Pancreas (tissue), 10 donors: ENCODE measurements around the gene NEIL3. TPM values are rescaled to one million over a fixed set of nuclear protein-coding genes. Genes with fewer than 3 reads are reported as not detected.

Source experiments
- ATAC-seq, 4 donors: fragments of 200-7000 bp; cut with Tn5 transposase; one replicate each; pipeline versions ENCODE4 v1.8.0 to v1.9.1; 2020; ENCODE audit warnings: mild to moderate bottlenecking in 4 of 4, moderate library complexity in 4 of 4
- DNase-seq, 6 donors: peaks; one replicate each; pipeline ENCODE4 v3.0.0-alpha.2; 2020
- FAIRE-seq: peaks from 2 replicates; lab custom pipeline; 2012; peaks lifted over from hg19 to GRCh38; lab: Jason Lieb, UNC
- H3K27ac ChIP-seq, 4 donors: fragments of 200-600 bp; sonication (generic); 1 replicate in 3 of 4; 2 replicates in 1 of 4; pipeline versions ENCODE4 v1.5.0 to v1.8.0; 2020
- H3K27me3 ChIP-seq, 4 donors: fragments of 200-600 bp; one replicate each; pipeline ENCODE4 v1.8.0; 2021
- H3K36me3 ChIP-seq, 3 donors: fragments of 200-600 bp; sonication (generic) in 1 of 3; one replicate each; pipeline versions ENCODE4 v1.5.0 to v1.8.0; 2020 to 2021
- H3K4me1 ChIP-seq, 3 donors: fragments of 200-600 bp; one replicate each; pipeline ENCODE4 v1.8.0; 2021
- H3K4me3 ChIP-seq, 4 donors: fragments of 200-600 bp; sonication (generic) in 2 of 4; one replicate each; pipeline versions ENCODE4 v1.5.0 to v1.8.0; 2020 to 2021
- H3K9me3 ChIP-seq, 4 donors: fragments of 200-600 bp; one replicate each; pipeline ENCODE4 v1.8.0; 2021
- CTCF ChIP-seq, 4 donors: fragments of 200-600 bp; sonication (generic) in 3 of 4; IDR thresholded peaks; one replicate each; pipeline versions ENCODE4 v1.5.0 to v1.8.0; 2021; ENCODE audit warnings: antibody characterized with exemption in 4 of 4
- WGBS, 2 donors: extraction: QIAGEN DNeasy Blood & Tissue Kit; methylation state at CpG; one replicate each; pipeline ENCODE4 v1.1.7; 2013; 5-methylcytosine and 5-hydroxymethylcytosine counted together
- intact Hi-C, 3 donors: fragments of 100-400 bp; cut with DNase I; formaldehyde crosslinking; loops; one replicate each; pipeline versions ENCODE4 v1.11.1 to v1.14.2; 2022
- polyA plus RNA-seq, 2 donors: library from polyadenylated mRNA; stranded (reverse); fragments of 200-250 nt; gene quantifications; one replicate each; pipeline ENCODE4 v1.2.3, GENCODE V29; 2013
- total RNA-seq, 6 donors: library from RNA; stranded (reverse); fragmentation: NEBNext Ultra II Directional in 4 of 6; extraction: Animal tissue kit (Norgen Biotek cat#: 25700) in 4 of 6; gene quantifications; one replicate each; pipeline versions ENCODE4 v1.2.1 to v1.2.4, GENCODE V29; 2021 to 2023
- donor health status: healthy with polysubstance abuse.
- donor health status: DM: no; HTN: no; CAD: no; lungs with moderate emphysema.
- donor health status: DM: no; HTN: no; CAD: no.
- donor health status: control.
- donor health status: control.
- donor health status: Bipolar disorder and iron deficiency.
- donor health status: DM: yes; HTN: yes; CAD: no.
- donor health status: DM: no; HTN: no; CAD: no.
- donor health status: DM: no; HTN: no; CAD: no.
- donor health status: DM: yes; HTN: yes; CAD: no.

NEIL3 gene
- total and polyA plus RNA-seq, 8 donors, result 0.09 to 0.25 (median 0.18) TPM; not detected in 5

DNA sequence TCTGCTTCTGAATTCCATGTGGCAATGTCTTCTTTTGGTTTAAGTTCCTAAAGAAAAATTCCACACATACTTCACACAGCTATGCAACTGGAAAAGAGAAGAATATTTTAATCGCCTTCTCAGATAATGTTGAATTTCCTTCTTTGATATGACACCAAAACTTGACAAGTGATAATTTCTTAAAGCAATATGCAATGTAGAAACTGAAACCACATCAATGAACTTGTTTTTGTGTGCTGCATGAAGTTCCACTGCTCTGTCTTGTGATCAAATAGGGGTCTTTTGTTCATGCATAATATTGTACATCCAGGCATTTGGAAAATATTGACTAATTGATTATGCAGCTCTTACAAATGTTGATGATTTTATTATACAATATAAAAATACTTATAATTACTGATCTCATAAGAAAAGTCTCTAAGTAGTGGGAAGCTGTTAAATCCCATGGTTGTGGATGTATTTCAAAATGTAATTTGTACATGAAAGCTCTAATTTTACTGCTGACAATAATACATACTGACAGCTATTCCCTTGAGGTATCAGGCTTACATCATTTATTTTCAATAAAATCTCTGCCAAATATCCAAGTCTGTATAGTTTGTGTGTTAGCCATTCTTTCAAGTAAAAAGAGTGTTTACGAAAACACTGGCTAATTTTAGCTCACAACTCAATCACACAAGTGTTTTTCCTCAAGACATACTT, 76.1 kb downstream of the NEIL3 start:
- no peaks in the 10 kb centered on the region for H3K9me3 ChIP-seq
- no peak overlapping the region for H3K4me3 ChIP-seq
- DNase-seq (no peak), FAIRE-seq (no peak), ATAC-seq (no peak)
- H3K27me3 ChIP-seq, result no peaks in the 10 kb centered on the region
- intact Hi-C loops, result no loop called here
- no peaks in the 10 kb centered on the region for H3K4me1 ChIP-seq
- TF ChIP-seq CTCF (IDR thresholded peaks at IDR 0.05), result no peak
- H3K27ac ChIP-seq, result no peak overlapping the region
- 41 to 46% methylated on average over 2 of the region's 2 CpGs for WGBS, 2 donors
- no peaks in the 10 kb centered on the region for H3K36me3 ChIP-seq

DNA sequence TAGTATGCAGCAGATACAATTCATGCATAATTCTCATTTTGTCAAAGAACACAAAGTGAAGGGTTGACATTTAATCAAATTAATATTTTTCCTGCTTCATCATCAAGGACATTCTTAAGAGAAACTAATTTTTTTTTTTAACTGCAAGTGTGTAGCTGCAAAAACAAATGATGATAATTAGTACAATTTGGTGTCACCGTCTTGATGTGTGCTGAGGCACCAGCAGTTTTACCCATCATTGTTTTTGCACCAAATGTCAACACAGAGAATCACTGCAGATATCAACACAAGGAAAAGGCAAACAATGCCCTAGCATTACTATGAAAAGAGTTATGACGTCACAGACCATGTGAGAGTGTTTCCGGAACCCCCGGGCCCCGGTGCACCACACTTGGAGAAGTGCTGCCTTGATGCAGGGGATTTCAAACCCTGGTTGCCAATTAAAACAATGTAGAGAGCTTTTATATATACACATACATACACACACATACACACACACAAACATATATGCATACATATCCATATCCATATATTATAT, 76.7 kb downstream of the NEIL3 start:
- intact Hi-C loops, result no loop called here
- no peak for FAIRE-seq

DNA sequence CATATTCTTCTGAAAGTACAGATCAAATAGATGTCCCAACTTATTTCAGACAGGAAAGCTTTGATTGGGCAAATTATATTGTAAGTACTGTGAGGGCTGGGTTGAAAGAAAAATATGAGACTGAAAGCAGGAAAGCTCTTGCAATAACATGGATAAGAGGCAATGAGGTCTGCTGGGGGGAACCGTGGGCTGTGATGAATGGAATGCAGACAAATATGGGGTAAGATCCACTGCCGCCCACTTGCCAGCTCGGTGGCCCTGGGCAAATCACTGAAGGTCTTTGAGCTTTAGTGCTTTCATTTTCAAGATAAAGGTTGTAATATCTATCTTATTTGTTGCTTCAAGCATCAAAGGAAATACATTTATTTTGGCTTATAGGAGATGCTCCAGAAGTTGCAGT, 81.6 kb downstream of the NEIL3 start:
- no peak overlapping the region for H3K4me3 ChIP-seq
- DNase-seq (no peak), FAIRE-seq (no peak), ATAC-seq (no peak)
- no peaks in the 10 kb centered on the region for H3K4me1 ChIP-seq
- H3K27ac ChIP-seq, result no peak overlapping the region
- TF ChIP-seq CTCF (IDR thresholded peaks at IDR 0.05), result no peak
- H3K36me3 ChIP-seq, result no peaks in the 10 kb centered on the region
- H3K27me3 ChIP-seq, result no peaks in the 10 kb centered on the region
- intact Hi-C loops, result no loop called here
- H3K9me3 ChIP-seq, result no peaks in the 10 kb centered on the region
- 45 to 58% methylated on average over 3 of the region's 3 CpGs for WGBS, 2 donors

More for the DNA sequence above, 76.7 kb downstream of the NEIL3 start:
- Histone ChIP-seq H3K9me3 (no peaks in the 10 kb centered on the region), H3K27ac (no peak overlapping the region), H3K4me3 (no peak overlapping the region), H3K27me3 (no peaks in the 10 kb centered on the region), H3K36me3 (no peaks in the 10 kb centered on the region), H3K4me1 (no peaks in the 10 kb centered on the region)
- DNase-seq, result no peak
- ATAC-seq, result no peak
- 62 to 66% methylated on average over 5 of the region's 5 CpGs for WGBS, 2 donors
- TF ChIP-seq CTCF (IDR thresholded peaks at IDR 0.05), result no peak

- DNase-seq, result no peak
- intact Hi-C loops, result no loop called here
- no peak for ATAC-seq
- Histone ChIP-seq H3K4me3 (no peak overlapping the region), H3K36me3 (no peaks in the 10 kb centered on the region), H3K4me1 (no peaks in the 10 kb centered on the region), H3K27ac (no peak overlapping the region), H3K9me3 (no peaks in the 10 kb centered on the region), H3K27me3 (no peaks in the 10 kb centered on the region)
- no peak for FAIRE-seq
- 45 to 50% methylated on average over 6 of the region's 6 CpGs for WGBS, 2 donors
- TF ChIP-seq CTCF (IDR thresholded peaks at IDR 0.05), result no peak
Measured at GRCh38 chr4:177391953-177392352, 82.3 kb downstream of the NEIL3 start.

DNA sequence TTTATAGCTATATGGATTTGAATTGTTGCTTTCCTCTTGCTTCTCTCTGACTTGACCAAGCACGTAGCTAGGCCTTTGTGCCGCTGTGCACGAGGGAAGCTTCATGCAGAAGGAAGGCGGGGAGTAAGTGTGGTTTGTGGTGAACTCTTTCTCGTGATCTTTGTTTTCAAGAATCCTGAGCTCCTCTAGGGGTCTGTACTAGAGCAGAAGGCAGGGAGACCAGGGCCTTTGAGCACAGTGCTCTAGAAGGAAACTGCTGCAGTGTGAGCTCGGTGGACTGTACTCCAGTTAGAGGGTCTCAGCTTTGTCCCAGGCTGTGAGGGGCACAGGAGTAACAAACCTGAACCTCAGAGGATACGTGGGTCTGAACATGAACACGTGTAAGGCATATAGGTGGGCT, 83.6 kb downstream of the NEIL3 start:
- no peak for ATAC-seq
- no peak for FAIRE-seq
- WGBS, 2 donors, result 69% methylated on average over 8 of the region's 8 CpGs
- Histone ChIP-seq H3K27ac (no peak overlapping the region), H3K9me3 (no peaks in the 10 kb centered on the region), H3K4me3 (no peak overlapping the region), H3K36me3 (no peaks in the 10 kb centered on the region), H3K27me3 (no peaks in the 10 kb centered on the region), H3K4me1 (no peaks in the 10 kb centered on the region)
- intact Hi-C loops, result no loop called here
- DNase-seq, result no peak
- no peak for TF ChIP-seq CTCF (IDR thresholded peaks at IDR 0.05)
